Uterus (tissue), 4 donors: ENCODE results near the gene SPEG. TPM values are rescaled to one million over a fixed set of nuclear protein-coding genes. Genes with fewer than 3 reads are reported as not detected.

Experiments used
- DNase-seq, 2 donors: peaks; one replicate each; pipeline ENCODE4 v3.0.0-alpha.2; 2019 to 2020
- H3K27ac ChIP-seq, 2 donors: fragments of 200-600 bp; sonication (generic); 1 replicate in 1 of 2; 2 replicates in 1 of 2; pipeline ENCODE4 v1.5.1; 2016 to 2018
- H3K27me3 ChIP-seq, 2 donors: fragments of 200-600 bp; sonication (generic); one replicate each; pipeline ENCODE4 v1.5.1; 2018 to 2019; ENCODE audit warnings: control low read depth in 1 of 2
- H3K36me3 ChIP-seq, 2 donors: fragments of 200-600 bp; sonication (generic); one replicate each; pipeline ENCODE4 v1.5.1; 2019; ENCODE audit warnings: control low read depth in 1 of 2
- H3K4me1 ChIP-seq, 2 donors: fragments of 200-600 bp; sonication (generic); one replicate each; pipeline ENCODE4 v1.5.1; 2018 to 2019; ENCODE audit warnings: control low read depth in 1 of 2
- H3K4me3 ChIP-seq, 2 donors: fragments of 200-600 bp; sonication (generic); 1 replicate in 1 of 2; 2 replicates in 1 of 2; pipeline ENCODE4 v1.5.1; 2018 to 2019; ENCODE audit warnings: mild to moderate bottlenecking in 1 of 2
- H3K9me3 ChIP-seq, 2 donors: fragments of 200-600 bp; sonication (generic); one replicate each; pipeline ENCODE4 v1.5.1; 2019; ENCODE audit warnings: control low read depth in 1 of 2
- CTCF ChIP-seq, 4 experiments: fragments of 200-600 bp in 2 of 4; fragments of 450-650 bp in 2 of 4; sonication (generic) in 2 of 4; IDR thresholded peaks; one replicate each; pipeline ENCODE4 v1.5.1; 2016 to 2019; ENCODE audit warnings: antibody characterized with exemption in 4 of 4, mild to moderate bottlenecking in 2 of 4, moderate library complexity in 1 of 4
- POLR2A ChIP-seq, 2 donors: fragments of 450-650 bp; IDR thresholded peaks; one replicate each; pipeline ENCODE4 v1.6.1; 2016; ENCODE audit warnings: antibody characterized with exemption in 2 of 2, mild to moderate bottlenecking in 1 of 2, moderate library complexity in 1 of 2
- intact Hi-C: fragments of 100-400 bp; cut with DNase I; formaldehyde crosslinking; loops from one replicate; pipeline ENCODE4 v1.15.1; 2023; ENCODE audit warnings: low total_unique reads
- total RNA-seq, 4 donors: library from RNA; depleted of rRNA in 3 of 4; stranded (reverse); fragments of >200 nt in 3 of 4; gene quantifications; one replicate each; pipeline versions ENCODE4 v1.1.0 to v1.2.4, GENCODE V29; 2014 to 2023
- donor health status: DM: yes; HTN: yes; CAD: no.

Gene SPEG
- total RNA-seq, 4 donors from 2014 or later, result 22.9 to 318 (median 36.1) TPM

GRCh38 chr2:219536967-219537366 is 102.3 kb downstream of the SPEG start:
- H3K4me3 ChIP-seq, result no peak overlapping the region
- H3K27me3 ChIP-seq, result no peaks in the 10 kb centered on the region
- TF ChIP-seq CTCF (IDR thresholded peaks at IDR 0.05) (no peak), POLR2A (IDR thresholded peaks at IDR 0.05) (no peak)
- no peak for DNase-seq
- intact Hi-C loops, result no loop called here
- no peaks in the 10 kb centered on the region for H3K9me3 ChIP-seq
- H3K27ac ChIP-seq, result no peak overlapping the region
- peaks cover 0 to 5% of the 10 kb centered on the region in 2 donors for H3K4me1 ChIP-seq
- no peaks in the 10 kb centered on the region for H3K36me3 ChIP-seq

- intact Hi-C loops, result no loop called here
- no peak for TF ChIP-seq CTCF (IDR thresholded peaks at IDR 0.05)
- TF ChIP-seq POLR2A (IDR thresholded peaks at IDR 0.05), result no peak
- H3K27me3 ChIP-seq, result no peaks in the 10 kb centered on the region
These were observed 103.2 kb downstream of the SPEG start for GRCh38 chr2:219537657-219538488.

GRCh38 chr2:219538504-219538951 is 103.9 kb downstream of the SPEG start:
- no peak for DNase-seq
- intact Hi-C loops, result no loop called here
- no peaks in the 10 kb centered on the region for H3K9me3 ChIP-seq
- no peaks in the 10 kb centered on the region for H3K36me3 ChIP-seq
- H3K4me1 ChIP-seq, result peaks cover 0 to 5% of the 10 kb centered on the region in 2 donors
- no peaks in the 10 kb centered on the region for H3K27me3 ChIP-seq
- no peak overlapping the region for H3K4me3 ChIP-seq
- TF ChIP-seq CTCF (IDR thresholded peaks at IDR 0.05) (no peak), POLR2A (IDR thresholded peaks at IDR 0.05) (no peak)
- no peak overlapping the region for H3K27ac ChIP-seq

More at GRCh38 chr2:219537657-219538488, 103.2 kb downstream of the SPEG start:
- H3K36me3 ChIP-seq, result no peaks in the 10 kb centered on the region
- DNase-seq, result no peak
- H3K9me3 ChIP-seq, result no peaks in the 10 kb centered on the region
- no peak overlapping the region for H3K27ac ChIP-seq
- peaks cover 0 to 5% of the 10 kb centered on the region in 2 donors for H3K4me1 ChIP-seq
- no peak overlapping the region for H3K4me3 ChIP-seq

GRCh38 chr2:219538956-219539788 is 104.5 kb downstream of the SPEG start:
- Histone ChIP-seq H3K27ac (no peak overlapping the region), H3K4me3 (no peak overlapping the region), H3K4me1 (peaks cover 0 to 5% of the 10 kb centered on the region in 2 donors), H3K36me3 (no peaks in the 10 kb centered on the region), H3K27me3 (no peaks in the 10 kb centered on the region), H3K9me3 (no peaks in the 10 kb centered on the region)
- intact Hi-C loops, result no loop called here
- DNase-seq, result no peak
- TF ChIP-seq CTCF (IDR thresholded peaks at IDR 0.05), result no peak
